Smooth muscle cell of bladder (primary cell): ENCODE results near the gene ZNF470. TPM values are rescaled to one million over a fixed set of nuclear protein-coding genes. Genes with fewer than 3 reads are reported as not detected.

Source experiments
- total RNA-seq: library from RNA; depleted of rRNA; stranded (reverse); fragments of >200 nt; gene quantifications from 2 replicates; pipeline ENCODE4 v1.2.3, GENCODE V29; 2014

ZNF470 gene
- total RNA-seq = 5.7 and 7.9 TPM in 2 replicates

GRCh38 chr19:56567274-56568120 lies at the start of gene ZNF470:
TSS of gene ZNF470 (plus strand) at chr19:56567468. CDS start at chr19:56570312, 2,844 bp downstream.

GRCh38 chr19:56538761-56539263 lies 28.5 kb upstream of the ZNF470 start, which contains the start of gene ZFP28:
TSS of gene ZFP28 (plus strand) at chr19:56538948. CDS start at chr19:56539019, 71 bp downstream.

GRCh38 chr19:56594783-56595547 lies 27.7 kb downstream of the ZNF470 start, which contains the start of gene ZNF71:
TSS of gene ZNF71 (plus strand) at chr19:56595302. CDS start at chr19:56601559, 6,257 bp downstream.

Other genes starting within 250 kb of the ZNF470 start
- 2.0 and 2.8 TPM in 2 replicates for gene ZNF582, start 173.9 kb upstream of the ZNF470 start, total RNA-seq
- 4.0 and 9.2 TPM in 2 replicates for gene ZNF583, start 163.1 kb upstream of the ZNF470 start, total RNA-seq
- 3.6 and 6.3 TPM in 2 replicates for gene ZNF667, start 90.1 kb upstream of the ZNF470 start, total RNA-seq
- 3.3 and 4.7 TPM in 2 replicates for gene ZNF471, start 59.6 kb upstream of the ZNF470 start, total RNA-seq
- 5.5 and 6.6 TPM in 2 replicates for gene ZFP28, start 28.5 kb upstream of the ZNF470 start, total RNA-seq
- 4.4 and 6.1 TPM in 2 replicates for gene ZNF71, start 27.8 kb downstream of the ZNF470 start, total RNA-seq
- gene SMIM17, start 75.7 kb downstream of the ZNF470 start, total RNA-seq = 0.09 and 0.14 TPM in 2 replicates
- gene ZNF835, start 104.3 kb downstream of the ZNF470 start, total RNA-seq = 0.18 and 0.28 TPM in 2 replicates